B cell (primary cell): ENCODE measurements around the gene AGBL4. TPM values are rescaled to one million over a fixed set of nuclear protein-coding genes. Genes with fewer than 3 reads are reported as not detected.
"Not testable (repeated sequence)": the region's sequence is repeated elsewhere in the genome, so short reads cannot be mapped to it uniquely, and the experiment has no call there.

Experiments
- ATAC-seq: fragments of 200-7000 bp; cut with Tn5 transposase; one replicate; pipeline ENCODE4 v1.10.0; 2021; ENCODE audit warnings: low read depth, mild to moderate bottlenecking, moderate number of reproducible peaks, moderate library complexity
- CTCF ChIA-PET: fragments of 350-600 bp; sonication (Branson Sonifier 250); formaldehyde crosslinking; loops from one replicate; lab custom pipeline; 2021; ENCODE audit warnings: antibody characterized with exemption, inconsistent platforms; lab: Charles Lee
- POLR2A ChIA-PET: fragments of 350-600 bp; sonication (Branson Sonifier 250); formaldehyde crosslinking; loops from one replicate; lab custom pipeline; 2021; ENCODE audit warnings: antibody characterized with exemption; lab: Charles Lee
- DNase-seq: peaks from one replicate; pipeline ENCODE4 v3.0.0; 2013
- H2AFZ ChIP-seq: 2 replicates; pipeline ENCODE4 v1.6.1; 2012; ENCODE audit warnings: mild to moderate bottlenecking, low read depth, low read length; ENCODE audit not compliant: insufficient read depth, poor library complexity, severe bottlenecking
- H3K27ac ChIP-seq, 2 donors: 1 replicate in 1 of 2; 2 replicates in 1 of 2; pipeline ENCODE4 v1.5.1; 2012 to 2013; ENCODE audit warnings: low read length in 2 of 2, mild to moderate bottlenecking in 2 of 2, moderate library complexity in 1 of 2
- H3K27me3 ChIP-seq, 4 experiments: fragments of 200-600 bp in 1 of 4; sonication (generic) in 1 of 4; replicated peaks in 1 of 4; 1 replicate in 2 of 4; 2 replicates in 2 of 4; pipeline versions ENCODE4 v1.6.1 to v1.7.0; 2013 to 2016; ENCODE audit warnings: low read length in 3 of 4, mild to moderate bottlenecking in 2 of 4, mixed read lengths in 1 of 4, moderate library complexity in 1 of 4; ENCODE audit not compliant: insufficient read depth in 4 of 4, control insufficient read depth in 3 of 4; ENCODE audit errors: control extremely low read depth in 1 of 4
- H3K36me3 ChIP-seq, 2 experiments: replicated peaks in 1 of 2; 1 replicate in 1 of 2; 2 replicates in 1 of 2; pipeline versions ENCODE4 v1.6.1 to v1.7.1; 2013; ENCODE audit warnings: low read length in 1 of 2; ENCODE audit not compliant: insufficient read depth in 2 of 2, control insufficient read depth in 1 of 2; ENCODE audit errors: control extremely low read depth in 1 of 2, extremely low read depth in 1 of 2
- H3K4me1 ChIP-seq, 2 donors: fragments of 200-600 bp in 1 of 2; sonication (generic) in 1 of 2; 1 replicate in 1 of 2; 2 replicates in 1 of 2; pipeline versions ENCODE4 v1.5.1 to v1.6.1; 2013 to 2017; ENCODE audit warnings: low read length in 2 of 2; ENCODE audit not compliant: control insufficient read depth in 2 of 2, insufficient read depth in 2 of 2
- H3K4me2 ChIP-seq: replicated peaks from 2 replicates; pipeline ENCODE3; 2012; ENCODE audit warnings: mild to moderate bottlenecking, low read depth, low read length; ENCODE audit not compliant: poor library complexity, severe bottlenecking
- H3K4me3 ChIP-seq, 5 experiments: fragments of 200-600 bp in 1 of 5; sonication (generic) in 1 of 5; 1 replicate in 3 of 5; 2 replicates in 2 of 5; pipeline versions ENCODE4 v1.5.1 to v1.7.0; 2011 to 2016; ENCODE audit warnings: low read length in 4 of 5, mild to moderate bottlenecking in 4 of 5, low read depth in 2 of 5, control low read depth in 1 of 5, moderate library complexity in 1 of 5; ENCODE audit not compliant: insufficient read depth in 1 of 5; ENCODE audit errors: control extremely low read depth in 1 of 5, extremely low read depth in 1 of 5
- H3K79me2 ChIP-seq: fragments of 200-600 bp; sonication (generic); one replicate; pipeline ENCODE4 v1.6.0; 2016; ENCODE audit warnings: low read length; ENCODE audit not compliant: control insufficient read depth, insufficient read depth
- H3K9ac ChIP-seq: fragments of 200-600 bp; sonication (generic); 2 replicates; pipeline ENCODE4 v1.6.1; 2017; ENCODE audit warnings: mild to moderate bottlenecking, low read length, moderate library complexity
- H3K9me3 ChIP-seq, 3 donors: one replicate each; pipeline versions ENCODE4 v1.6.1 to v1.7.1; 2013; ENCODE audit warnings: low read length in 2 of 3; ENCODE audit not compliant: control insufficient read depth in 2 of 3, insufficient read depth in 1 of 3; ENCODE audit errors: control extremely low read depth in 1 of 3
- H4K20me1 ChIP-seq: 2 replicates; pipeline ENCODE4 v1.6.0; 2012; ENCODE audit warnings: mild to moderate bottlenecking, low read length; ENCODE audit not compliant: insufficient read depth, control insufficient read depth, poor library complexity, severe bottlenecking
- H3K27ac Mint-ChIP-seq: one replicate; pipeline ENCODE4 v1.8.0; 2021; ENCODE audit warnings: mixed read lengths
- H3K27me3 Mint-ChIP-seq: one replicate; pipeline ENCODE4 v1.8.0; 2021; ENCODE audit warnings: mixed read lengths
- H3K4me1 Mint-ChIP-seq: one replicate; pipeline ENCODE4 v1.8.0; 2021; ENCODE audit warnings: mixed read lengths
- H3K4me3 Mint-ChIP-seq: one replicate; pipeline ENCODE4 v1.8.0; 2021; ENCODE audit warnings: mixed read lengths
- H3K9me3 Mint-ChIP-seq: one replicate; pipeline ENCODE4 v1.8.0; 2022; ENCODE audit warnings: mixed read lengths; ENCODE audit not compliant: insufficient read depth
- EZH2 ChIP-seq: IDR thresholded peaks from 2 replicates; pipeline ENCODE4 v1.6.1; 2012; ENCODE audit warnings: borderline replicate concordance, low read depth, mild to moderate bottlenecking, moderate library complexity, low read length; ENCODE audit not compliant: insufficient read depth, poor library complexity, severe bottlenecking
- WGBS: methylation state at CpG from one replicate; pipeline ENCODE4 v1.1.5; 2013; ENCODE audit warnings: missing lambda C conversion rate; ENCODE audit not compliant: insufficient coverage; 5-methylcytosine and 5-hydroxymethylcytosine counted together
- intact Hi-C: fragments of 100-400 bp; cut with micrococcal nuclease; formaldehyde crosslinking; loops from one replicate; pipeline ENCODE4 v1.10.0; 2022
- polyA plus RNA-seq: library from polyadenylated mRNA; depleted of rRNA; stranded (reverse); fragments of >200 nt; gene quantifications from 2 replicates; pipeline ENCODE4 v1.2.3, GENCODE V29; 2012
- total RNA-seq, 2 donors: library from RNA; stranded (reverse); fragments of 120-200 nt in 1 of 2; gene quantifications; 1 replicate in 1 of 2; 2 replicates in 1 of 2; pipeline versions ENCODE4 v1.2.3 to v1.2.4, GENCODE V29; 2013 to 2022
- TF ChIP-seq, protein P1 (sequence below): fragments of 200-600 bp; IDR thresholded peaks from one replicate; pipeline ENCODE4 v1.8.0; 2022; ENCODE audit warnings: antibody characterized with exemption, mild to moderate bottlenecking

AGBL4 gene
- total and polyA plus RNA-seq, 2 donors (not counting 1 experiment from before 2014, with no cell fraction given): 0.07 to 0.12 TPM

DNA sequence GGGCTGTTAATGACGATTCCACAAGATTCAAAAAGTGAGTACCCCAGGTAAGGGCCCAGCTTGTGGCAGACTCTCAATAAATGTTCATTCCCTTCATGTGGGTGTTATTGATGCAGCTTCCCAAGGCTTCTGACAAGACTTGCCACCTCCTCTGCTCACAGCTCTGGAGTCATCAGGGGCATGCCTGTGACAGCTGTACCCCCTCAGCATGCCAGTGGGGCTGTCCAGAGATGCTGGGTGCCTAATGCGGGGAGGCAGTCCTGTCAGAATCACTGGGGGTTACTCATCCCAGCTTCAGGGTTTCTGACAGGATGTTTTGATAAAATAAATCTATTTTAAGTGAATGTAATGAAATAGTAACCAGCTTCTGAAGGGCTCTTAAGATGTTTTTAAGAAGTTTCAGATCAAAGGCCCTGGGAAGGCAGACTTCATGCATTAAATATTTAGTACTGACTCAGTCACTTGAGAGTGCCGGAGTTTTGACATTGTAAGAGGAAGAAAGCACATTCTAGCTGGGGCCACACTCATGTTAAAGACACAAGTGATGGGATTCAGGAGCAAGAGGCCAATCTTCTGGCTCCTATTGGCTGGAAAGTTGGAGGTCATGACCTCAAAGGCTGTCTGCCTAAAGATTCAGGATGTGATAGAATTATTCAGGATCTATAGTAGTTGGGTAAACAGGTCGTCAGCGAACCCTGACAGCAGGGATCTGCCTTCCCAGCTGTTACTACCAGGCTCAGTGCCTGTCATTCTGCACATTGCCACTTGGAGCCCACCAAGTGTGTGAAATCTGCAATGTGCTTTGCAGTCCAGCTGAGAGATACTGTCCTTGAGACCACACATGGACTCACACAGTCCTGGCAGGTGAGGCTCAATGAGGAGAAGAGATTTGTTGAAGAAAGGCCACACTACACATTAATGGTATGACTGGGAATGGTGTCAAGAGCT lies 1007.5 kb downstream of the AGBL4 start:
- ChIA-PET POLR2A (no interaction called here), CTCF (no interaction called here)
- Histone ChIP-seq H3K36me3 (no peaks in the 10 kb centered on the region), H3K79me2 (no peaks in the 10 kb centered on the region), H3K9ac (no peak overlapping the region), H3K4me2 (no peak overlapping the region), H3K27me3 (peaks cover 0 to 2% (median 0%) of the 10 kb centered on the region in 4 experiments), H3K4me3 (no peak overlapping the region), H3K27ac (no peak overlapping the region), H3K9me3 (no peaks in the 10 kb centered on the region), H4K20me1 (no peaks in the 10 kb centered on the region), H2AFZ (no peak overlapping the region), H3K4me1 (no peaks in the 10 kb centered on the region)
- H3K4me1 Mint-ChIP-seq: no peaks in the 10 kb centered on the region
- H3K9me3 Mint-ChIP-seq: no peaks in the 10 kb centered on the region
- ATAC-seq (no peak), DNase-seq (no peak)
- 76% methylated on average over 3 of the region's 5 CpGs for WGBS
- no peak overlapping the region for H3K4me3 Mint-ChIP-seq
- no peak overlapping the region for H3K27ac Mint-ChIP-seq
- H3K27me3 Mint-ChIP-seq: peaks cover 3% of the 10 kb centered on the region
- TF ChIP-seq, protein P1, sequence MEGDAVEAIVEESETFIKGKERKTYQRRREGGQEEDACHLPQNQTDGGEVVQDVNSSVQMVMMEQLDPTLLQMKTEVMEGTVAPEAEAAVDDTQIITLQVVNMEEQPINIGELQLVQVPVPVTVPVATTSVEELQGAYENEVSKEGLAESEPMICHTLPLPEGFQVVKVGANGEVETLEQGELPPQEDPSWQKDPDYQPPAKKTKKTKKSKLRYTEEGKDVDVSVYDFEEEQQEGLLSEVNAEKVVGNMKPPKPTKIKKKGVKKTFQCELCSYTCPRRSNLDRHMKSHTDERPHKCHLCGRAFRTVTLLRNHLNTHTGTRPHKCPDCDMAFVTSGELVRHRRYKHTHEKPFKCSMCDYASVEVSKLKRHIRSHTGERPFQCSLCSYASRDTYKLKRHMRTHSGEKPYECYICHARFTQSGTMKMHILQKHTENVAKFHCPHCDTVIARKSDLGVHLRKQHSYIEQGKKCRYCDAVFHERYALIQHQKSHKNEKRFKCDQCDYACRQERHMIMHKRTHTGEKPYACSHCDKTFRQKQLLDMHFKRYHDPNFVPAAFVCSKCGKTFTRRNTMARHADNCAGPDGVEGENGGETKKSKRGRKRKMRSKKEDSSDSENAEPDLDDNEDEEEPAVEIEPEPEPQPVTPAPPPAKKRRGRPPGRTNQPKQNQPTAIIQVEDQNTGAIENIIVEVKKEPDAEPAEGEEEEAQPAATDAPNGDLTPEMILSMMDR: no peak
- intact Hi-C loops: no loop called here

GRCh38 chr1:49013079-49013478 lies 1010.7 kb downstream of the AGBL4 start:
- Mint-ChIP-seq H3K4me3 (no peak overlapping the region), H3K27me3 (peaks cover 3% of the 10 kb centered on the region), H3K4me1 (no peaks in the 10 kb centered on the region), H3K9me3 (no peaks in the 10 kb centered on the region), H3K27ac (no peak overlapping the region)
- H3K4me2 ChIP-seq: no peak overlapping the region
- ATAC-seq (no peak), DNase-seq (no peak)
- no peaks in the 10 kb centered on the region for H4K20me1 ChIP-seq
- POLR2A ChIA-PET: no interaction called here
- H3K27ac ChIP-seq: no peak overlapping the region
- no peak overlapping the region for H2AFZ ChIP-seq
- CTCF ChIA-PET: no interaction called here
- H3K4me1 ChIP-seq: no peaks in the 10 kb centered on the region
- H3K9me3 ChIP-seq: no peaks in the 10 kb centered on the region
- no peak overlapping the region for H3K9ac ChIP-seq
- H3K4me3 ChIP-seq: no peak overlapping the region
- no peaks in the 10 kb centered on the region for H3K27me3 ChIP-seq
- no peaks in the 10 kb centered on the region for H3K79me2 ChIP-seq
- H3K36me3 ChIP-seq: no peaks in the 10 kb centered on the region
- TF ChIP-seq EZH2: no peak
- TF ChIP-seq, protein P1: no peak
- intact Hi-C loops: no loop called here

GRCh38 chr1:49002981-49003380 lies 1020.8 kb downstream of the AGBL4 start:
- POLR2A ChIA-PET, H3K9me3 Mint-ChIP-seq, intact Hi-C loops, H3K27ac ChIP-seq, H3K79me2 ChIP-seq, ATAC-seq, H3K27me3 ChIP-seq, H4K20me1 ChIP-seq, H3K4me3 ChIP-seq, H3K4me1 Mint-ChIP-seq, H3K36me3 ChIP-seq, H3K4me1 ChIP-seq, H3K4me3 Mint-ChIP-seq, CTCF ChIA-PET, H3K4me2 ChIP-seq, H2AFZ ChIP-seq, H3K9ac ChIP-seq, H3K9me3 ChIP-seq, H3K27ac Mint-ChIP-seq, DNase-seq: not testable (repeated sequence)
- 96% methylated on average over 4 of the region's 10 CpGs for WGBS
- peaks cover 11% of the 10 kb centered on the region for H3K27me3 Mint-ChIP-seq
